Measurements from ENCODE around the gene VCL.

VCL gene

DNA sequence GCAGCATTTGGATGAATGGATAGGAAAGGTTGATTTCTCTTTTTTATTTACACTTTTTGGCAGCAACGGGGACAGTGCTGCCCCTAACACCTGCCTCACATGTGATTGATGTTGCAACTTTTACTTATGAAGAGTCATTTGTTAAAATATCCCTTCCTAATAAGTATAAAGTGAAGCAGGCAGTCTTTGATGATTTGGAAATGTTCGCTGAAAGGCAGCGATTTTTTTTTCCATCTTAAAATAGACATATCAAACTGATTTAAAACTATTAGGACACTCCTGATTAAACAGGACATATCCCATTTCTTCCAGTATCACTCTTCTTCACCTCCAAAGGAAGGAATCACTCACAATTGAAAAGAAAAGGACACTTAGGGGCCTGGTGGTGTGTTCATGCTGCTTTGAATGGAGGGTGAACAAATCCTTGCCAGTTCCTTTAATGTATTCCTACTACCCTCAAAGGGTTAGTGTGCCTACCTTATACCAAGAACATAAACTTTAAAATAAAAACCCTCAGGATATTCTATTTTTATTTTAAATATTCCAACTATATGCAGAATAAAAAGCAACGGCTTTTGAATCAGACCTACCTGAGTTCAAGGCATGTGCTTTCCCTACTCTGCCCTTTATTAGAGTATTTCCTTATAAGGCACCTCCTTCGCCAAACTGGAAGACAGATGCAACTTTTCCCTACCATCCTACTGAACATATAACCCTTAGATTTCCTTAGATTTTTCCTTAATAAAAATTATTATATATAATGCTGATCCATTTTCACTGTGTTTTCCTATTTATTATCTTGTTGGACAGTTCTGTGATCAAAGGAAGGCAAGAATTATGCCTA lies 154.2 kb downstream of the VCL start:
- no peak for DNase-seq (ENCODE audit: low spot score)

DNA sequence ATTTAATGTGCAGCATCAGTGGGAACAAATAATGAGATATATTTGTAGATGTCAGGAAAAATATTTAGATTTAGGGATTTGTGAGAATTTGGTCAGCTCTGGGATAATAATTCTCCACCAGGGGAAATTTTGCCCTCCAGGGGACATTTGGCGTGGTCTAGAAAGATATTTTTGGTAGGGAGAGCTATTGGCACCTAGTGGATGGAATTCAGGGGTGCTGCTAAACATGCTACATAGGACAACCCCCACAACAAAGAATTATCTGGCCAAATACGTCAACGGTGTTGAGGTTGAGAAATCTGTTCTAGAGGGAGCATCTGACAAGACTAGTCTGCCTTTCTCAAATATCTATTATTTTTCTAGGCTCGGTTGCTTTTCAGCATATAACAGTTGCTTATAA lies 155.2 kb downstream of the VCL start:
- DNase-seq (ENCODE audit: low spot score), result peak; percentile 54

DNA sequence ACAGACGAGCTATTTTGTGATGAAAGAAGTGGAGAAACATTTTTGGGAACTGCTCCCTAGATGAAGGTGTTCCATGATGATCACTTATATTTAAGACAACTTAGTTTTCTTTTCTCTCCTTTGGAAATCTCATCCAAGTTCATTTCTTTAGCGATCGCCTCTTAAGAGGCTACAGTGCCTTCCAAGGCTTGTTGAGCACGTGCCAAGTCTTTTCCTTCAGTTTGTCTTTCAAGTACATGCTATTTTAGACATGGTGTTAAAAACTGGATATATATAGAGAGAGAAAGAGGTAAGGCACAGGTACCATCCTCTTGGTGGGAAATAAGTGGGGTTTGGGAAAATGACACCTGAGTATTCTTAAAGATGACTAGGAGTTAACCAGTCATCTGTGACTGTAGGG lies 155.8 kb downstream of the VCL start:
- DNase-seq (ENCODE audit: low spot score), result no peak

DNA sequence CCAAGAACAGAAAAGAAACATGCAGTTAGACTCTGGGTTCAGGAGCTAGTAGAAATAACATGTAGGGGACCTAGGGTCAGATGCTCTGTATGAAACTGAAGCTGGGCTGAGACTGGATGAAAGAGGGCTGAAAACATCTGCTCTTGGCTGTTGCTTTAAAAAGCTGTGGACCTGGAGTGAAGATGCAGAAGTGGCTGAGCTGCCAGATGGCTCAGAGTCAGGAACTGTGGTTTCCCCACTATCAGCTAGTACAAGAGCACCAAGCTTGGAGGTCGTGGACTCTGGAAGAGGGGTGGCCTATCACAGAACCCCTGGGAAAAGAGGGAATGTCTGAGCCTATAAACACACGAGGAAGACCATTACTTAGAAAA lies 159.0 kb downstream of the VCL start:
- no peak for DNase-seq (ENCODE audit: low spot score)

DNA sequence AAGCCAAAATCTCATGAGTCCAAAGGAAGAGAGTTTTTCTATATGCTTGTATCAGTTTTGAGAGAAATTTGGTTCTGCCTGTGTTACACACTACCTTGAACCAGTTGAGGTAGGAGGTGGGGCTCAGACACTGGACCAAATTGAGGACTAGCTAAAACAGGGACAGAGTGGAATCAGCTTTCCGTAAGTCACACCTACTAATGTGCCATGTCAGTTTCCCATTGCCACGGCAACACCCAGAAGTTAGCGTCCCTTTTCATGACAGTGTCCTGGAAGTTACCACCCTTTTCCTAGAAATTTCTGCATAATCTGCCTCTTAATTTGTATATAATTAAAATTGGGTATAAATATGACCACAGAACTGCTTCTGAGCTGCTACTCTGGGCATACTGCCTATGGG lies 162.1 kb downstream of the VCL start:
- DNase-seq (ENCODE audit: low spot score), result no peak

DNA sequence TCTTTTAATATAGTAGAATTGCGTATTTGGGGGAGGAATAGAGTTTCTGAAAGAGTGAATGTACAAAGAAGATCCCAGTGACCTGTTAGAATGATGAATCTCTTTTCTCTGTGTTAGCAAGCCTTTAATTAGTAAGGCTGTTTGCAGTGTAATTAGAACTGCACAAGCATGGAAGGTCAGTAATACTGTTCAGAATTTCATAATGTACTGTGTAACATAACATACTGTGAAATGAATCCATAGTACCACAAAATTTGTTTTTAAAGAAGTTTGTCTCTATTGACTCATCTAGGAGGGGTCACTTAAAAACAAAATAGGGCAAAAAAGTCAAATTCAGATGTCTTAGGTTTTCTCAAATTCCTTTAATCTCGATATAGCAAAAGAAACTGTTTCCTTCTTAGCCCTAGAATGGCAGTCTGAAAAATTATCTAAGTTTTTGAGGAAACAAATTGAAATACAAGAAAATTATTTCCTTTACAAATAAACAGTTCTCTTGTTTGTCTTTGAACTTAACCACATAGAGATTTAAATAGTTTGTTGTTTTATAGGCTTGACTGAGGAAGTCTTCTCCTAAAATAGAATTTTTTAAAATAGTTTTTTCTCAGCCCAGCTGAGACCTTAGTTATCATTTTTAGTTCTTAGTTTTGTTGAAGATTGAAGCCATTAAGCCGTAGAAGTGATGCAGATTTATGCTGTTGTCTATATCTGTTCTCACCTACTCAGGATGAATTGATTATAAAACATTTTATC lies 165.6 kb downstream of the VCL start:
- DNase-seq (ENCODE audit: low spot score), result no peak

DNA sequence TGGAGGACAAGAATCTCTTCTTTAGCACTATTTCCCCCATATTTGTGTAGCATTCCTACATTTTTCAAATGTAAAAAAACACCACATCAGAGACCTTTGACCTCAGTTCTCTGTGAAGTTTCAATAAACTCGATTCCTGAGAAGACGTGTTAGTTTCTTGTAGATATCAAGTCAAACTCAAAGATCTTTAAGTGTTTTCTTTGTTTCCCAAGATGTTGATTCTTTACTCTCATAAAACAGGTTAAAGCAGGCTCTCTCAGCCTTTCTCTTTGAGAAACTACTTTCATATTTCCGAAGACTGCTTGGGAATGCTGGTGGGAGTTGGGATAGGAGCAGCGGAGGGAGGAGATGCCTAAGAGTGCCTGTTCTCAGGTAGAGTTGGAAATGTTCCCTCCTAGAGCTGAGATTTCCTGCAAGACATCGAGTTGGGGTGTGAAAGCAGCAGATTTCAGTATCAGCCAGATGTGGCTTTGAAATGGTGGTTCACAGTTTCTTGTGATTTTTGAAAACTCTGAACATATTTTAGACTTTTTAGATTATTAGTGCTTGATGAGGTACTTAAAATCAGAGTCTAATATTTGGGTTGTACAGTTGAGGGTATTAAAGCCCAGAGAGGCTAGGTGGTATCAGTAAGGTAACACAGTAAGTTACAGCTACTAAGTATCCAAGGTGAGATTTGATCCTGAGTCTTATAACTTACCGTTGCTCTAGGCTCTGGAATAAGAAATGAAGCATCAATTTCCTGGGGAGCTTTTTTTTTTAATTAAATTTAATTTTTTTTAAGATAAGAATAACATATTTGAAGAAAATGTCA lies 167.0 kb downstream of the VCL start:
- no peak for DNase-seq (ENCODE audit: low spot score)

DNA sequence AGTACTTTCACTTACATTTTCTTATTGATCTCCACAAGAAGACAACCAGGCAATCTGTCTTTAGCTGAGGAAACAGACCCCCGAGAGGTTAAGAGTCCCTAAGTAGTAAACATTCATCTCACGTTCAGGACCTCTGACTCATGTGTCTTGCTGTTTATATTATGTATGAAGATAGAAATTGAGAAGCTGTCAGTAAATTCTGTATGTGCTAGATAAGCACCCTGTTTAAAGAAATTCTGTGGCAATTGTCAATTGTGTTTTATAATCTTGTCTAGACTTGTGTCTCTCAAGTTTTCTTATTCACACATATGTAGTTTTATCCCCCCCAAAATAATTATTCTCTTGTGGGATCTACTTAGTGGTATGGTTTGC lies 167.6 kb downstream of the VCL start:
- DNase-seq (ENCODE audit: low spot score), result no peak

DNA sequence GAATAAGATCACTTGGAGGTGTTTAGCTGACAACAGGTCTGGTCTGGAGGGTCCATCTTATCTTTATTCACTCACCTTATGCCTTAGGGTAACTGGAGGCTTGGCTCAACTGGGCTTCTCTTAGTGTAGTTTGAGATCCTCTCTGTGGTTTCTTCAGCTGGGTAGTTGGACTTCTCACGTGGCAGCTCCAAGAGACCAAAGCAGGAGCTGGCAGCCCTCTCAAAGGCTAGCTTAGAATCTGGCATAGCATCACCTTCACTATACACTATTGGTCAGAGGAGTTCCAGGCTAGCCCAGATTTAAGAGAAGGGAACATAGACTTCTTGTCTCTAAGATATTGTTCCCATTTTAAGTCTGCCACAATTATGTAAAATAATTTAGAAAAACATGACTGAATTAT lies 169.5 kb downstream of the VCL start:
- no peak for DNase-seq (ENCODE audit: low spot score)
